HepG2 (cell line): Measurements from ENCODE around the gene SMAP2. TPM values are rescaled to one million over a fixed set of nuclear protein-coding genes. Genes with fewer than 3 reads are reported as not detected.
A peak's percentile ranks its signal among the peaks of the same experiment; 100 is the strongest.

Source experiments
- ATAC-seq: fragments of 200-7000 bp; cut with Tn5 transposase; 3 replicates; pipeline ENCODE4 v1.9.1; 2020; ENCODE audit warnings: mild to moderate bottlenecking, moderate library complexity
- BruUV-seq: library from RNA; stranded (reverse); fragments of 400-500 nt; replicated peaks from 2 replicates; lab custom pipeline; 2021; lab: Mats Ljungman, UMichigan
- CTCF ChIA-PET: fragments of 300-600 bp; formaldehyde crosslinking; extraction: SDS; loops from one replicate; lab custom pipeline; 2021; ENCODE audit warnings: low total read pairs, inconsistent platforms, low intra/inter-chr PET ratio; lab: Yijun Ruan, JAX
- POLR2A ChIA-PET: fragments of 350-600 bp; sonication (Branson Sonifier 250); formaldehyde crosslinking; loops from one replicate; lab custom pipeline; 2020; ENCODE audit warnings: antibody characterized with exemption, inconsistent platforms; lab: Yijun Ruan, JAX
- DNase-seq: peaks from one replicate; pipeline ENCODE4 v3.0.0-alpha.2; 2015; ENCODE audit warnings: low spot score
- FAIRE-seq: peaks from 3 replicates; lab custom pipeline; 2011; peaks lifted over from hg19 to GRCh38; lab: Jason Lieb, UNC
- H2AFZ ChIP-seq: one replicate; pipeline ENCODE4 v1.6.1; 2011; ENCODE audit warnings: low read length, inconsistent platforms
- H3K27ac ChIP-seq: fragments of 300-600 bp; 3 replicates; pipeline ENCODE4 v1.8.0; 2011; ENCODE audit warnings: mixed run types, mild to moderate bottlenecking, mixed read lengths, low read length, inconsistent platforms; ENCODE audit not compliant: insufficient read depth; ENCODE audit errors: extremely low read length
- H3K27me3 ChIP-seq, 2 experiments: fragments of 200-600 bp in 1 of 2; 2 replicates in 1 of 2; 3 replicates in 1 of 2; pipeline versions ENCODE4 v1.6.0 to v1.8.0; 2011; ENCODE audit warnings: low read length in 2 of 2, mild to moderate bottlenecking in 2 of 2, moderate library complexity in 2 of 2, inconsistent platforms in 1 of 2; ENCODE audit not compliant: insufficient read depth in 2 of 2, control insufficient read depth in 1 of 2
- H3K36me3 ChIP-seq, 2 experiments: fragments of 200-600 bp in 1 of 2; replicated peaks in 1 of 2; 2 replicates in 1 of 2; 3 replicates in 1 of 2; pipeline versions ENCODE4 v1.5.1 to v1.8.0; 2011; ENCODE audit warnings: low read length in 2 of 2, inconsistent platforms in 1 of 2; ENCODE audit not compliant: insufficient read depth in 2 of 2, control insufficient read depth in 1 of 2
- H3K4me1 ChIP-seq: 2 replicates; pipeline ENCODE4 v1.5.1; 2012; ENCODE audit warnings: low read length, inconsistent platforms; ENCODE audit not compliant: insufficient read depth
- H3K4me2 ChIP-seq: 2 replicates; pipeline ENCODE4 v1.6.0; 2011; ENCODE audit warnings: low read depth, low read length, inconsistent platforms
- H3K4me3 ChIP-seq, 3 experiments: fragments of 200-600 bp in 1 of 3; sonication (generic), shearing (Covaris generic) in 1 of 3; replicated peaks in 1 of 3; 2 replicates each; pipeline ENCODE4 v1.5.1; 2011 to 2016; ENCODE audit warnings: low read length in 3 of 3, inconsistent platforms in 2 of 3, low read depth in 2 of 3, mild to moderate bottlenecking in 2 of 3, control low read depth in 1 of 3, mixed read lengths in 1 of 3; ENCODE audit not compliant: insufficient read depth in 1 of 3
- H3K79me2 ChIP-seq: one replicate; pipeline ENCODE4 v1.6.1; 2011; ENCODE audit warnings: low read length, inconsistent platforms; ENCODE audit not compliant: insufficient read depth
- H3K9ac ChIP-seq: 2 replicates; pipeline ENCODE4 v1.6.0; 2011; ENCODE audit warnings: mild to moderate bottlenecking, low read depth, low read length, inconsistent platforms; ENCODE audit not compliant: insufficient read depth
- H3K9me3 ChIP-seq: 2 replicates; pipeline ENCODE4 v1.5.1; 2012; ENCODE audit warnings: mild to moderate bottlenecking, low read length
- H4K20me1 ChIP-seq: 2 replicates; pipeline ENCODE4 v1.6.0; 2011; ENCODE audit warnings: inconsistent platforms, mild to moderate bottlenecking, low read length, moderate library complexity; ENCODE audit not compliant: insufficient read depth
- NFIC ChIP-seq: IDR thresholded peaks from 2 replicates; pipeline ENCODE4 v1.6.1; 2012; ENCODE audit warnings: mild to moderate bottlenecking, low read length, inconsistent platforms
- NONO ChIP-seq, 2 experiments: fragments of 450-650 bp in 1 of 2; sonication (generic) in 1 of 2; formaldehyde crosslinking in 1 of 2; IDR thresholded peaks in 1 of 2; conservative IDR thresholded peaks in 1 of 2; 2 replicates each; pipeline versions ENCODE4 v1.6.1 to v1.8.0; 2017 to 2022; ENCODE audit warnings: mild to moderate bottlenecking in 1 of 2, missing genetic modification reagents in 1 of 2, moderate library complexity in 1 of 2
- NR2F1 ChIP-seq, 2 experiments: fragments of 450-650 bp in 1 of 2; formaldehyde crosslinking in 1 of 2; IDR thresholded peaks; 2 replicates each; pipeline versions ENCODE4 v1.5.0 to v1.6.1; 2016 to 2020; ENCODE audit warnings: mild to moderate bottlenecking in 1 of 2, missing compliant biosample characterization in 1 of 2, missing genetic modification reagents in 1 of 2, moderate library complexity in 1 of 2
- NR2F6 ChIP-seq, 2 experiments: IDR thresholded peaks; 2 replicates each; pipeline ENCODE4 v1.6.1; 2016; ENCODE audit warnings: antibody characterized with exemption in 1 of 2, mild to moderate bottlenecking in 1 of 2
- PRPF4 ChIP-seq: fragments of 200-400 bp; formaldehyde crosslinking; IDR thresholded peaks from 2 replicates; pipeline ENCODE4 v1.6.1; 2016; ENCODE audit warnings: low read length, low read depth; ENCODE audit not compliant: poor library complexity, severe bottlenecking
- ZNF121 ChIP-seq: sonication (generic); formaldehyde crosslinking; IDR thresholded peaks from 2 replicates; pipeline ENCODE4 v1.5.0; 2020; ENCODE audit warnings: mild to moderate bottlenecking, missing genetic modification reagents
- ZNF17 ChIP-seq: sonication (generic); formaldehyde crosslinking; IDR thresholded peaks from 2 replicates; pipeline ENCODE4 v1.5.0; 2020; ENCODE audit warnings: mild to moderate bottlenecking, missing genetic modification reagents
- ZNF234 ChIP-seq: sonication (generic); formaldehyde crosslinking; conservative IDR thresholded peaks from 2 replicates; pipeline ENCODE4 v1.5.1; 2020; ENCODE audit warnings: mild to moderate bottlenecking, missing genetic modification reagents
- ZNF337 ChIP-seq: sonication (generic); formaldehyde crosslinking; IDR thresholded peaks from 2 replicates; pipeline ENCODE4 v1.5.1; 2020; ENCODE audit warnings: missing genetic modification reagents, low read depth, mild to moderate bottlenecking, borderline replicate concordance
- ZNF451 ChIP-seq: sonication (generic); formaldehyde crosslinking; IDR thresholded peaks from 2 replicates; pipeline ENCODE4 v1.5.0; 2020; ENCODE audit warnings: mild to moderate bottlenecking, missing genetic modification reagents
- ZNF678 ChIP-seq: sonication (generic); formaldehyde crosslinking; IDR thresholded peaks from 2 replicates; pipeline ENCODE4 v1.4.0; 2020; ENCODE audit warnings: mild to moderate bottlenecking, missing genetic modification reagents
- WGBS: methylation state at CpG from one replicate; pipeline ENCODE4 v1.1.6; 2017; ENCODE audit warnings: low lambda C conversion rate; 5-methylcytosine and 5-hydroxymethylcytosine counted together
- in situ Hi-C: cut with HindIII; loops from 2 replicates; pipeline ENCODE4 v1.10.0; 2017; ENCODE audit warnings: low pct_unique_long_range_greater_than_20kb; ENCODE audit not compliant: extremely low pct_ligation_motif_present
- intact Hi-C: fragments of 100-400 bp; cut with micrococcal nuclease; formaldehyde crosslinking; loops from one replicate; pipeline ENCODE4 v1.10.0; 2022; ENCODE audit not compliant: unreplicated experiment
- polyA plus RNA-seq, 8 experiments: library from polyadenylated mRNA; depleted of rRNA in 3 of 8; stranded (reverse) in 7 of 8; unstranded in 1 of 8; fragments of >200 nt; fragmentation: Illumina TruSeq in 4 of 8; extraction: Trizol in 4 of 8; gene quantifications; 2 replicates each; pipeline versions ENCODE4 v1.2.1 to v1.2.3, GENCODE V29; 2011 to 2016; ENCODE audit warnings: low read depth in 4 of 8, missing spikeins in 1 of 8, mixed read lengths in 1 of 8; ENCODE audit not compliant: insufficient read depth in 1 of 8
- total RNA-seq, 5 experiments: library from RNA; depleted of rRNA; stranded (reverse); fragments of >200 nt; fragmentation: Illumina TruSeq; extraction: Trizol; gene quantifications; 2 replicates each; pipeline ENCODE4 v1.2.3, GENCODE V29; 2016; ENCODE audit warnings: low read depth in 1 of 5
- TF ChIP-seq, protein P1 (sequence below), 2 experiments: fragments of 450-650 bp in 1 of 2; sonication (generic) in 1 of 2; formaldehyde crosslinking; IDR thresholded peaks; 2 replicates each; pipeline versions ENCODE4 v1.5.0 to v1.8.0; 2020 to 2022; ENCODE audit warnings: mild to moderate bottlenecking in 1 of 2, missing genetic modification reagents in 1 of 2
- TF ChIP-seq, protein P2 (sequence below): IDR thresholded peaks from 2 replicates; pipeline ENCODE4 v1.6.1; 2012; ENCODE audit warnings: inconsistent platforms
- TF ChIP-seq, protein P3 (sequence below): sonication (generic); formaldehyde crosslinking; IDR thresholded peaks from 2 replicates; pipeline ENCODE4 v1.5.0; 2020; ENCODE audit warnings: mild to moderate bottlenecking, missing genetic modification reagents, borderline replicate concordance

SMAP2 gene
- total and polyA plus RNA-seq, 2 of the 13 experiments (the other 11 are each of a cell fraction or from before 2014, with no cell fraction given) = 19.0 to 22.3 TPM

DNA sequence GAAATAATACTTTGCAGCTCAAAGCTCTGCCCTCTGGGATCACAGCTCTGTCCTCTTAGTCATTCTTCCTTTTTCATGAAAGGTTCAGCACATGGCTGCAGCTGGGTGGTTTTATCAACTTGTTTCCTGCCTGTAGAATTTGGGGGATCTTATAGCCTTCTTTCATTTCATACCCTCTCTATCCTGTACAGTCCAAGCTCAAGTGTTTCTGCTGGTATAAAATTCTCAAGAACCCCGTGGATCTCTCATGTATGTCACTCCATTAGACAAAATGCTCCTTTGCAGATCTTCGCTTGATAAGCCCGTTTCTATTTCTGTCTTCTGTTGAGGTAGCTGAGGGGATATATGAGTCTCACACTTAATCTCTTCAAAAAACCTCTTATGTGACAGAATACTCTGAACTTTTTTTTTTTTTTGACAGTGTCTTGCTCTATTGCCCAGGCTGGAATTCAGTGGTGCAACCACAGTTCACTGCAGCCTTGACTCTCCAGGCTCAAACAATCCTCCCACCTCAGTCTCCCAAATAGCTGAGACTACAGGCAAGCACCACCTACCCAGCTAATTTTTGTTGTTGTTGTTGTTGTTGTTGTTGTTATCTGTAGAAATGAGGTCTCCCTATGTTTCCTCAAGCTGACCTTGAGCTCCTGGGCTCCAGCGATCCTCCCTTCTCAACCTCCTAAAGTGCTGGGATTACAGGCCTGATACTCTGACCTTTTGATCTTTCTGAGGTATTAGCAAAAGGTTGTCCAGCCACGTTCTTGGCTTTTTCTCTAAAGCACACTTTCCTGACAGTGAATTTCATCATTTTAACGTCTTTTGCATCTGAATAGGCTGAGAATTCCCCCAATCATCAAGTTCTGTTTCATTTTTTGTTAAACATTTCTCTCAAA is 31.8 kb upstream of the SMAP2 start:
- Histone ChIP-seq H2AFZ (peak overlapping the region; percentile 48), H3K9ac (no peak overlapping the region), H3K36me3 (no peaks in the 10 kb centered on the region), H4K20me1 (no peaks in the 10 kb centered on the region), H3K79me2 (no peaks in the 10 kb centered on the region), H3K27ac (no peak overlapping the region), H3K4me1 (peaks cover 60% of the 10 kb centered on the region), H3K9me3 (0 out of 2 replicates have a peak, but pooled peaks cover 6% of the 10 kb centered on the region), H3K27me3 (no peaks in the 10 kb centered on the region; a peak in 1 of 5 replicates), H3K4me3 (peak overlapping the region in 1 of 3 experiments; percentile 13; a peak in 1 of 6 replicates), H3K4me2 (peak overlapping the region; percentile 58)
- FAIRE-seq (no peak), ATAC-seq (no peak), DNase-seq (no peak)
- ChIA-PET POLR2A (interaction anchor here (0.6 to 1.8 kb wide), 3 partner anchors 32 to 108 kb away, joined by 3 to 7 read pairs (median 5); partner anchors contain the start of genes SMAP2 and ZFP69B), CTCF (no interaction called here)
- in situ Hi-C loops = no loop called here
- intact Hi-C loops = no loop called here
- no TSS peak for BruUV-seq
- 41% methylated on average over 6 of the region's 6 CpGs for WGBS
- TF ChIP-seq ZNF451 (CRISPR knock-in tag) = no peak
- TF ChIP-seq, protein P1, sequence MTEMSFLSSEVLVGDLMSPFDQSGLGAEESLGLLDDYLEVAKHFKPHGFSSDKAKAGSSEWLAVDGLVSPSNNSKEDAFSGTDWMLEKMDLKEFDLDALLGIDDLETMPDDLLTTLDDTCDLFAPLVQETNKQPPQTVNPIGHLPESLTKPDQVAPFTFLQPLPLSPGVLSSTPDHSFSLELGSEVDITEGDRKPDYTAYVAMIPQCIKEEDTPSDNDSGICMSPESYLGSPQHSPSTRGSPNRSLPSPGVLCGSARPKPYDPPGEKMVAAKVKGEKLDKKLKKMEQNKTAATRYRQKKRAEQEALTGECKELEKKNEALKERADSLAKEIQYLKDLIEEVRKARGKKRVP (CRISPR knock-in tag; IDR thresholded peaks at IDR 0.05) = peak in 1 of 2 experiments; percentile 40; a peak in 1 of 4 replicates
- no peak for TF ChIP-seq NONO (IDR thresholded peaks at IDR 0.05)
- no peak for TF ChIP-seq NONO (CRISPR knock-in tag; conservative IDR thresholded peaks at IDR 0.05)
- TF ChIP-seq NFIC = no peak
- TF ChIP-seq ZNF678 (CRISPR knock-in tag) = no peak
- TF ChIP-seq ZNF337 (CRISPR knock-in tag) = no peak
- peak in 1 of 2 experiments; percentile 49; a peak in 1 of 4 replicates for TF ChIP-seq NR2F1 (CRISPR knock-in tag; IDR thresholded peaks at IDR 0.05)
- no peak for TF ChIP-seq ZNF17 (CRISPR knock-in tag)
- TF ChIP-seq, protein P2, sequence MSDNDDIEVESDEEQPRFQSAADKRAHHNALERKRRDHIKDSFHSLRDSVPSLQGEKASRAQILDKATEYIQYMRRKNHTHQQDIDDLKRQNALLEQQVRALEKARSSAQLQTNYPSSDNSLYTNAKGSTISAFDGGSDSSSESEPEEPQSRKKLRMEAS = no peak
- peak; percentile 99 for TF ChIP-seq ZNF234 (CRISPR knock-in tag)
- TF ChIP-seq, protein P3, sequence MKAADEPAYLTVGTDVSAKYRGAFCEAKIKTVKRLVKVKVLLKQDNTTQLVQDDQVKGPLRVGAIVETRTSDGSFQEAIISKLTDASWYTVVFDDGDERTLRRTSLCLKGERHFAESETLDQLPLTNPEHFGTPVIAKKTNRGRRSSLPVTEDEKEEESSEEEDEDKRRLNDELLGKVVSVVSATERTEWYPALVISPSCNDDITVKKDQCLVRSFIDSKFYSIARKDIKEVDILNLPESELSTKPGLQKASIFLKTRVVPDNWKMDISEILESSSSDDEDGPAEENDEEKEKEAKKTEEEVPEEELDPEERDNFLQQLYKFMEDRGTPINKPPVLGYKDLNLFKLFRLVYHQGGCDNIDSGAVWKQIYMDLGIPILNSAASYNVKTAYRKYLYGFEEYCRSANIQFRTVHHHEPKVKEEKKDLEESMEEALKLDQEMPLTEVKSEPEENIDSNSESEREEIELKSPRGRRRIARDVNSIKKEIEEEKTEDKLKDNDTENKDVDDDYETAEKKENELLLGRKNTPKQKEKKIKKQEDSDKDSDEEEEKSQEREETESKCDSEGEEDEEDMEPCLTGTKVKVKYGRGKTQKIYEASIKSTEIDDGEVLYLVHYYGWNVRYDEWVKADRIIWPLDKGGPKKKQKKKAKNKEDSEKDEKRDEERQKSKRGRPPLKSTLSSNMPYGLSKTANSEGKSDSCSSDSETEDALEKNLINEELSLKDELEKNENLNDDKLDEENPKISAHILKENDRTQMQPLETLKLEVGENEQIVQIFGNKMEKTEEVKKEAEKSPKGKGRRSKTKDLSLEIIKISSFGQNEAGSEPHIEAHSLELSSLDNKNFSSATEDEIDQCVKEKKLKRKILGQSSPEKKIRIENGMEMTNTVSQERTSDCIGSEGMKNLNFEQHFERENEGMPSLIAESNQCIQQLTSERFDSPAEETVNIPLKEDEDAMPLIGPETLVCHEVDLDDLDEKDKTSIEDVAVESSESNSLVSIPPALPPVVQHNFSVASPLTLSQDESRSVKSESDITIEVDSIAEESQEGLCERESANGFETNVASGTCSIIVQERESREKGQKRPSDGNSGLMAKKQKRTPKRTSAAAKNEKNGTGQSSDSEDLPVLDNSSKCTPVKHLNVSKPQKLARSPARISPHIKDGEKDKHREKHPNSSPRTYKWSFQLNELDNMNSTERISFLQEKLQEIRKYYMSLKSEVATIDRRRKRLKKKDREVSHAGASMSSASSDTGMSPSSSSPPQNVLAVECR (CRISPR knock-in tag) = no peak
- peak; percentile 92 for TF ChIP-seq ZNF121
- TF ChIP-seq NR2F6 (IDR thresholded peaks at IDR 0.05) = peak; percentile 73
- peak; percentile 47 for TF ChIP-seq NR2F6 (CRISPR knock-in tag; IDR thresholded peaks at IDR 0.05)
- TF ChIP-seq PRPF4 = no peak
